Astrocyte (in vitro differentiated cells and primary cell): ENCODE data around the gene PAX5. TPM values are rescaled to one million over a fixed set of nuclear protein-coding genes. Genes with fewer than 3 reads are reported as not detected.

ENCODE experiments used
- DNase-seq: peaks from one replicate; pipeline ENCODE4 v3.0.0-alpha.2; 2010; ENCODE audit warnings: low read depth
- FAIRE-seq: peaks from 2 replicates; lab custom pipeline; 2011; peaks lifted over from hg19 to GRCh38; lab: Jason Lieb, UNC
- H2AFZ ChIP-seq: 2 replicates; pipeline ENCODE4 v1.6.0; 2012; ENCODE audit warnings: low read depth, low read length, inconsistent platforms
- H3K27ac ChIP-seq: 2 replicates; pipeline ENCODE4 v1.5.1; 2011; ENCODE audit warnings: low read depth, low read length, inconsistent platforms
- H3K27me3 ChIP-seq: 2 replicates; pipeline ENCODE4 v1.6.0; 2011; ENCODE audit warnings: low read length, inconsistent platforms; ENCODE audit not compliant: insufficient read depth
- H3K36me3 ChIP-seq: 2 replicates; pipeline ENCODE4 v1.5.1; 2011; ENCODE audit warnings: low read length, inconsistent platforms; ENCODE audit not compliant: insufficient read depth
- H3K4me1 ChIP-seq: 2 replicates; pipeline ENCODE4 v1.5.1; 2011; ENCODE audit warnings: low read length, inconsistent platforms; ENCODE audit not compliant: insufficient read depth
- H3K4me2 ChIP-seq: 2 replicates; pipeline ENCODE4 v1.6.0; 2012; ENCODE audit warnings: low read length, inconsistent platforms
- H3K4me3 ChIP-seq: 2 replicates; pipeline ENCODE4 v1.5.1; 2011; ENCODE audit warnings: low read depth, mild to moderate bottlenecking, low read length, inconsistent platforms; ENCODE audit not compliant: insufficient read depth
- H3K79me2 ChIP-seq: 2 replicates; pipeline ENCODE4 v1.6.0; 2012; ENCODE audit warnings: mild to moderate bottlenecking, low read length, inconsistent platforms; ENCODE audit not compliant: insufficient read depth
- H3K9ac ChIP-seq: 2 replicates; pipeline ENCODE4 v1.6.0; 2012; ENCODE audit warnings: mild to moderate bottlenecking, low read length, inconsistent platforms
- H3K9me3 ChIP-seq: 2 replicates; pipeline ENCODE4 v1.5.1; 2012; ENCODE audit warnings: low read depth, mild to moderate bottlenecking, low read length, inconsistent platforms; ENCODE audit not compliant: insufficient read depth
- H4K20me1 ChIP-seq: 2 replicates; pipeline ENCODE4 v1.6.0; 2012; ENCODE audit warnings: low read length, inconsistent platforms; ENCODE audit not compliant: insufficient read depth
- H3K27ac Mint-ChIP-seq: one replicate; pipeline ENCODE4 v1.8.0; 2021; ENCODE audit warnings: mild to moderate bottlenecking, mixed read lengths; ENCODE audit not compliant: unreplicated experiment
- H3K27me3 Mint-ChIP-seq: one replicate; pipeline ENCODE4 v1.8.0; 2021; ENCODE audit warnings: low read depth, mixed read lengths; ENCODE audit not compliant: unreplicated experiment
- H3K36me3 Mint-ChIP-seq: one replicate; pipeline ENCODE4 v1.8.0; 2021; ENCODE audit warnings: low read depth, mixed read lengths; ENCODE audit not compliant: unreplicated experiment
- H3K4me1 Mint-ChIP-seq: one replicate; pipeline ENCODE4 v1.8.0; 2021; ENCODE audit warnings: low read depth, mixed read lengths; ENCODE audit not compliant: unreplicated experiment
- H3K4me3 Mint-ChIP-seq: one replicate; pipeline ENCODE4 v1.8.0; 2021; ENCODE audit warnings: mild to moderate bottlenecking, moderate library complexity, mixed read lengths; ENCODE audit not compliant: unreplicated experiment
- H3K9me3 Mint-ChIP-seq: one replicate; pipeline ENCODE4 v1.8.0; 2021; ENCODE audit warnings: mild to moderate bottlenecking, mixed read lengths; ENCODE audit not compliant: unreplicated experiment
- CTCF ChIP-seq: IDR thresholded peaks from 2 replicates; pipeline ENCODE4 v1.5.1; 2011; ENCODE audit warnings: low read depth, mild to moderate bottlenecking, inconsistent platforms, low read length, moderate library complexity; ENCODE audit not compliant: insufficient read depth
- EZH2 ChIP-seq: IDR thresholded peaks from 2 replicates; pipeline ENCODE4 v1.6.1; 2012; ENCODE audit warnings: mild to moderate bottlenecking, low read length, inconsistent platforms; ENCODE audit not compliant: insufficient read depth
- total RNA-seq: library from RNA; stranded (reverse); gene quantifications from 2 replicates; pipeline ENCODE4 v1.2.1, GENCODE V29; 2021

PAX5 gene
- total RNA-seq, 1 donor from 2014 or later = not detected

DNA sequence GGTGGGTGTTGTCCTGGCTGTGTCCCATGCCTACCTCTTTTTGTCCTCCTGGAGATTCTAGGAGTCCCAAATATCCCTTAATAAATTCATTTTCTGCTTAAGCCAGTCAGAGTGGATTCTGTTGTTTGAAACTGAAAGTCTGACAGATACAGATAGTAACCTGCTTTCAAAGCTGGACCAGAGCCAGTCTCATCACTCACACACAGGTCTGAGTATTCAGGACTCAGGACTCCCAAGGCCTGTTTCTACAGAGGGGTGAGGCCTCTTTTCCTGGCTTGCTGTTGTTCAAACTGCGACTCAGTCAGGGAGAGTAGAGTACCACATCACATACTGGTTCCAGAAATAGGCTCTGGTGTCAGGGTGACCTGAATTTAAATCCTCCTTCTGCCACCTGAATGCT, 190.1 kb downstream of the PAX5 start:
- no peaks in the 10 kb centered on the region for H3K4me1 Mint-ChIP-seq
- H3K27ac Mint-ChIP-seq = no peak overlapping the region
- no peak overlapping the region for H3K4me3 Mint-ChIP-seq
- H3K27me3 Mint-ChIP-seq = peaks cover 37% of the 10 kb centered on the region
- H4K20me1 ChIP-seq = no peaks in the 10 kb centered on the region
- TF ChIP-seq EZH2 = no peak
- TF ChIP-seq CTCF = no peak
- H3K36me3 Mint-ChIP-seq = no peaks in the 10 kb centered on the region
- no peaks in the 10 kb centered on the region for H3K9me3 ChIP-seq
- FAIRE-seq (no peak), DNase-seq (no peak)
- H3K27me3 ChIP-seq = peaks cover 28% of the 10 kb centered on the region
- no peak overlapping the region for H3K27ac ChIP-seq
- H3K79me2 ChIP-seq = no peaks in the 10 kb centered on the region
- H3K4me3 ChIP-seq = no peak overlapping the region
- no peak overlapping the region for H3K9ac ChIP-seq
- H3K4me1 ChIP-seq = no peaks in the 10 kb centered on the region
- no peak overlapping the region for H2AFZ ChIP-seq
- no peaks in the 10 kb centered on the region for H3K9me3 Mint-ChIP-seq
- no peak overlapping the region for H3K4me2 ChIP-seq
- H3K36me3 ChIP-seq = no peaks in the 10 kb centered on the region

- Mint-ChIP-seq H3K9me3 (no peaks in the 10 kb centered on the region), H3K27ac (no peak overlapping the region), H3K4me1 (no peaks in the 10 kb centered on the region), H3K36me3 (no peaks in the 10 kb centered on the region), H3K27me3 (peaks cover 26% of the 10 kb centered on the region), H3K4me3 (no peak overlapping the region)
- H3K9me3 ChIP-seq = no peaks in the 10 kb centered on the region
- H3K36me3 ChIP-seq = no peaks in the 10 kb centered on the region
- no peak overlapping the region for H3K27ac ChIP-seq
- H3K4me2 ChIP-seq = no peak overlapping the region
- no peak overlapping the region for H3K4me3 ChIP-seq
- no peaks in the 10 kb centered on the region for H4K20me1 ChIP-seq
- H3K79me2 ChIP-seq = no peaks in the 10 kb centered on the region
- TF ChIP-seq CTCF (no peak), EZH2 (no peak)
- H2AFZ ChIP-seq = no peak overlapping the region
- peaks cover 21% of the 10 kb centered on the region for H3K27me3 ChIP-seq
- DNase-seq (no peak), FAIRE-seq (no peak)
- no peaks in the 10 kb centered on the region for H3K4me1 ChIP-seq
- H3K9ac ChIP-seq = no peak overlapping the region
Observed at GRCh38 chr9:36842560-36843530, 191.2 kb downstream of the PAX5 start.
